ENCODE results near the gene PGD. TPM values are rescaled to one million over a fixed set of nuclear protein-coding genes. Genes with fewer than 3 reads are reported as not detected.
"Not testable (repeated sequence)": the region's sequence is repeated elsewhere in the genome, so short reads cannot be mapped to it uniquely, and the experiment has no call there.

PGD gene
- polyA plus RNA-seq, 2 of the 4 experiments (the other 2 are of a cell fraction), result 700 to 1,758 TPM

- TF ChIP-seq ZC3H11A (IDR thresholded peaks at IDR 0.05), result no peak
- no peak for TF ChIP-seq JUNB (IDR thresholded peaks at IDR 0.05)
- TF ChIP-seq CHD4 (IDR thresholded peaks at IDR 0.05; ENCODE audit: borderline replicate concordance), result no peak
- TF ChIP-seq KDM5A (IDR thresholded peaks at IDR 0.05), result no peak
- TF ChIP-seq RNF2 (IDR thresholded peaks at IDR 0.05; ENCODE audit: borderline replicate concordance, low read depth), result no peak
- TF ChIP-seq CEBPB (IDR thresholded peaks at IDR 0.05), result no peak
- ATAC-seq (no peak; a peak in 1 of 6 replicates), DNase-seq (ENCODE audit: low read depth in 1 of 2, low spot score in 1 of 2) (no peak), FAIRE-seq (no peak)
- Histone ChIP-seq H3K9me3 (no peaks in the 10 kb centered on the region), H3K4me3 (no peak overlapping the region), H3K4me1 (peaks cover 18% of the 10 kb centered on the region), H3K4me2 (no peak overlapping the region), H3K27ac (no peak overlapping the region)
- POLR2A ChIA-PET, result interaction anchor here (0.6 kb wide), 1 partner anchor 20 kb away, joined by 3 read pairs; no protein-coding TSS in a partner anchor
- CTCF ChIA-PET, result interaction anchor here (1.2 to 1.3 kb wide), 2 partner anchors 10 to 26 kb away, joined by 3 to 4 read pairs; partner anchors contain the start of gene CENPS
- WGBS (ENCODE audit: missing lambda C conversion rate), result 88% methylated on average over 7 of the region's 7 CpGs
Measured at GRCh38 chr1:10456661-10457060, 57.8 kb downstream of the PGD start.

- H3K4me2 ChIP-seq, CTCF ChIA-PET: not testable (repeated sequence)
- 0 out of 6 replicates have a peak overlapping the region, but pooled peaks of 1 of the 2 experiments have one; percentile 31 for H3K27ac ChIP-seq
Measured at GRCh38 chr1:10457462-10457861, 58.6 kb downstream of the PGD start.

GRCh38 chr1:10457875-10458274, 59.0 kb downstream of the PGD start:
- POLR2A ChIA-PET, result interaction anchor here (1.0 kb wide), 1 partner anchor 13 kb away, joined by 3 read pairs; no protein-coding TSS in a partner anchor
- CTCF ChIA-PET, result interaction anchor here (0.8 to 1.1 kb wide), 2 partner anchors 27 to 37 kb away, joined by 3 to 5 read pairs; no protein-coding TSS in a partner anchor

More at GRCh38 chr1:10457462-10457861, 58.6 kb downstream of the PGD start:
- FAIRE-seq; ATAC-seq; DNase-seq (ENCODE audit: low read depth in 1 of 2, low spot score in 1 of 2); H3K4me3 ChIP-seq; POLR2A ChIA-PET; H3K9me3 ChIP-seq: not testable (repeated sequence)
- H3K4me1 ChIP-seq, result peaks cover 18% of the 10 kb centered on the region
- 71% methylated on average over 7 of the region's 7 CpGs for WGBS (ENCODE audit: missing lambda C conversion rate)

GRCh38 chr1:10459184-10459583, 60.3 kb downstream of the PGD start:
- H3K4me2 ChIP-seq, result peak overlapping the region; percentile 62
- POLR2A ChIA-PET, result interaction anchor here (0.6 kb wide), 1 partner anchor 15 kb away, joined by 5 read pairs; no protein-coding TSS in a partner anchor
- peak; percentile 33 to 65 for DNase-seq (ENCODE audit: low read depth in 1 of 2, low spot score in 1 of 2)
- CTCF ChIA-PET, result interaction anchor here (2.8 kb wide), 1 partner anchor 35 kb away, joined by 10 read pairs; no protein-coding TSS in a partner anchor
- no peak for FAIRE-seq
- H3K4me3 ChIP-seq, result no peak overlapping the region
- 2% methylated on average over 2 of the region's 3 CpGs for WGBS (ENCODE audit: missing lambda C conversion rate)
- TF ChIP-seq MAX (IDR thresholded peaks at IDR 0.05), result no peak
- no peak for TF ChIP-seq CBX2 (IDR thresholded peaks at IDR 0.05; ENCODE audit: borderline replicate concordance, low read depth)
- no peak for TF ChIP-seq BHLHE40 (IDR thresholded peaks at IDR 0.05; ENCODE audit: low read depth, low read length)
- no peak for TF ChIP-seq RFX5 (IDR thresholded peaks at IDR 0.05)
- TF ChIP-seq HES2 (IDR thresholded peaks at IDR 0.05), result no peak
- TF ChIP-seq MAFK (IDR thresholded peaks at IDR 0.05; ENCODE audit: partially characterized antibody), result peak; percentile 91
- no peak for TF ChIP-seq RNF2 (IDR thresholded peaks at IDR 0.05; ENCODE audit: borderline replicate concordance, low read depth)
- no peak for TF ChIP-seq EHMT2 (IDR thresholded peaks at IDR 0.05; ENCODE audit: low read depth)
- no peak for TF ChIP-seq ZSCAN20 (CRISPR knock-in tag; IDR thresholded peaks at IDR 0.05)
- no peak for TF ChIP-seq ZFP36 (IDR thresholded peaks at IDR 0.05; ENCODE audit: borderline replicate concordance, partially characterized antibody)
- no peak for TF ChIP-seq HOXB5 (CRISPR knock-in tag; IDR thresholded peaks at IDR 0.05)
- TF ChIP-seq FOXS1 (CRISPR knock-in tag; IDR thresholded peaks at IDR 0.05), result no peak
- 0 out of 2 replicates have a peak, but pooled peaks have one; percentile 51 for TF ChIP-seq NFE2L2 (conservative IDR thresholded peaks at IDR 0.05; ENCODE audit: low read length)
- peak; percentile 31 to 49; a peak in 1 of 4 replicates for TF ChIP-seq CEBPB (IDR thresholded peaks at IDR 0.05)
- TF ChIP-seq FOSL2 (IDR thresholded peaks at IDR 0.05), result 0 out of 2 replicates have a peak, but pooled peaks have one; percentile 29
- peak; percentile 92 for TF ChIP-seq FOSL2 (CRISPR knock-in tag; IDR thresholded peaks at IDR 0.05)
- TF ChIP-seq ZC3H11A (IDR thresholded peaks at IDR 0.05), result no peak
- peaks cover 18% of the 10 kb centered on the region for H3K4me1 ChIP-seq
- peak; percentile 81 to 84 for ATAC-seq
- no peaks in the 10 kb centered on the region for H3K9me3 ChIP-seq
- peak overlapping the region; percentile 68 to 81 for H3K27ac ChIP-seq

More at GRCh38 chr1:10457875-10458274, 59.0 kb downstream of the PGD start:
- TF ChIP-seq FOXS1 (CRISPR knock-in tag; IDR thresholded peaks at IDR 0.05) (no peak), JUNB (IDR thresholded peaks at IDR 0.05) (no peak), CBX2 (IDR thresholded peaks at IDR 0.05; ENCODE audit: borderline replicate concordance, low read depth) (no peak), SMC3 (IDR thresholded peaks at IDR 0.05) (no peak)
- 90% methylated on average over 9 of the region's 9 CpGs for WGBS (ENCODE audit: missing lambda C conversion rate)
- no peak for FAIRE-seq
- Histone ChIP-seq H3K9me3 (no peaks in the 10 kb centered on the region), H3K4me3 (no peak overlapping the region), H3K4me1 (peaks cover 18% of the 10 kb centered on the region), H3K4me2 (no peak overlapping the region), H3K27ac (peak overlapping the region in 1 of 2 experiments; percentile 31; a peak in 1 of 6 replicates)
- ATAC-seq, result no peak
- DNase-seq (ENCODE audit: low read depth in 1 of 2, low spot score in 1 of 2), result no peak

All from A549 (cell line).